ENCODE results near the gene PTPA.

Gene PTPA

GRCh38 chr9:129105857-129106694 lies 5.1 kb upstream of the PTPA start:
- no peak for TF ChIP-seq SNAI2 (CRISPR knock-in tag; IDR thresholded peaks at IDR 0.05)
- TF ChIP-seq ISL1 (CRISPR knock-in tag; IDR thresholded peaks at IDR 0.05) = no peak
- no peak for TF ChIP-seq TOX (CRISPR knock-in tag; IDR thresholded peaks at IDR 0.05; ENCODE audit: borderline replicate concordance)
- no peak for TF ChIP-seq OSR1 (CRISPR knock-in tag; IDR thresholded peaks at IDR 0.05)
- TF ChIP-seq CSDC2 (CRISPR knock-in tag; IDR thresholded peaks at IDR 0.05) = no peak
- ATAC-seq = no peak

- ATAC-seq = no peak
- TF ChIP-seq BACH2 (CRISPR knock-in tag; IDR thresholded peaks at IDR 0.05; ENCODE audit: borderline replicate concordance) = no peak
- TF ChIP-seq CSRNP3 (CRISPR knock-in tag; IDR thresholded peaks at IDR 0.05) = no peak
- TF ChIP-seq TCF4 (CRISPR knock-in tag; IDR thresholded peaks at IDR 0.05; ENCODE audit: borderline replicate concordance) = no peak
- no peak for TF ChIP-seq RARB (CRISPR knock-in tag; IDR thresholded peaks at IDR 0.05)
- TF ChIP-seq CREB5 (CRISPR knock-in tag; IDR thresholded peaks at IDR 0.05; ENCODE audit: low read depth) = no peak
- TF ChIP-seq ZNF8 (CRISPR knock-in tag; IDR thresholded peaks at IDR 0.05) = no peak
- TF ChIP-seq ESRRG (CRISPR knock-in tag; IDR thresholded peaks at IDR 0.05) = no peak
- no peak for TF ChIP-seq CSDC2 (CRISPR knock-in tag; IDR thresholded peaks at IDR 0.05)
- TF ChIP-seq ZFP30 (CRISPR knock-in tag; IDR thresholded peaks at IDR 0.05) = no peak
- TF ChIP-seq SNAI2 (CRISPR knock-in tag; IDR thresholded peaks at IDR 0.05) = no peak
- no peak for TF ChIP-seq TOX (CRISPR knock-in tag; IDR thresholded peaks at IDR 0.05; ENCODE audit: borderline replicate concordance)
- TF ChIP-seq TSHZ2 (CRISPR knock-in tag; IDR thresholded peaks at IDR 0.05) = no peak
- TF ChIP-seq PPARA (CRISPR knock-in tag; IDR thresholded peaks at IDR 0.05; ENCODE audit: borderline replicate concordance) = no peak
- no peak for TF ChIP-seq PATZ1 (CRISPR knock-in tag; IDR thresholded peaks at IDR 0.05; ENCODE audit: borderline replicate concordance)
- no peak for TF ChIP-seq ISL1 (CRISPR knock-in tag; IDR thresholded peaks at IDR 0.05)
- no peak for TF ChIP-seq ARNTL (CRISPR knock-in tag; IDR thresholded peaks at IDR 0.05; ENCODE audit: borderline replicate concordance, low read depth)
- TF ChIP-seq GLIS3 (CRISPR knock-in tag; IDR thresholded peaks at IDR 0.05) = no peak
Measured at GRCh38 chr9:129107651-129108050, 3.6 kb upstream of the PTPA start.

- no peak for ATAC-seq
- TF ChIP-seq ZFP3 (CRISPR knock-in tag; IDR thresholded peaks at IDR 0.05) (no peak), TSHZ2 (CRISPR knock-in tag; IDR thresholded peaks at IDR 0.05) (no peak), CREB5 (CRISPR knock-in tag; IDR thresholded peaks at IDR 0.05; ENCODE audit: low read depth) (no peak), PATZ1 (CRISPR knock-in tag; IDR thresholded peaks at IDR 0.05; ENCODE audit: borderline replicate concordance) (no peak), TCF4 (CRISPR knock-in tag; IDR thresholded peaks at IDR 0.05; ENCODE audit: borderline replicate concordance) (no peak), GLIS3 (CRISPR knock-in tag; IDR thresholded peaks at IDR 0.05) (no peak), SNAI2 (CRISPR knock-in tag; IDR thresholded peaks at IDR 0.05) (no peak), CSDC2 (CRISPR knock-in tag; IDR thresholded peaks at IDR 0.05) (no peak), RARB (CRISPR knock-in tag; IDR thresholded peaks at IDR 0.05) (no peak), ZNF8 (CRISPR knock-in tag; IDR thresholded peaks at IDR 0.05) (no peak), BACH2 (CRISPR knock-in tag; IDR thresholded peaks at IDR 0.05; ENCODE audit: borderline replicate concordance) (no peak), OSR1 (CRISPR knock-in tag; IDR thresholded peaks at IDR 0.05) (no peak), ISL1 (CRISPR knock-in tag; IDR thresholded peaks at IDR 0.05) (no peak)
Measured at GRCh38 chr9:129108083-129108804, 3.0 kb upstream of the PTPA start.

Measured in SK-N-SH treated with all-trans-retinoic acid at 6 μM for 48 hours (cell line).